ENCODE data around the gene ZC3HAV1.

DNA sequence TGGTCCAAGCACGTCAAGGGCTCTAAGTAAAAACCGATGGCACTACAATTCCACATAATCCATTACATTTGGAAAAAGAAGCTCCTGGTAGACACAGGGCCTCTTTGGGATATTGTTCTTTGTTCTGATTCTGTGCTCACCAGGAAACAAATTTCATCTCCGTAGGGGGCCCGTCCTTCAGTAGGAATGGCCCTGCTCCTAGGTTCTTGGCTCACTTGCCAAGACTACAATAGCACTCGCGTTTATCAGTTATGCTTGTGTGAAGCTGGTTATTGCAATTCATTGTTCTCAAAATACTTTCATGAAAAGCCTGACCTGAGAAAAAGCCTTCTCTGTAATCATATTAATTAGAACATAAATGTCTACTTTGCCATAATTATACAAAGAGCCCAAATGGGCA, 63.4 kb downstream of the ZC3HAV1 start:
- TF ChIP-seq ZNF589 (CRISPR knock-in tag; conservative IDR thresholded peaks at IDR 0.05) (no peak), BHLHE40 (IDR thresholded peaks at IDR 0.05; ENCODE audit: low read length) (no peak), BCL6 (CRISPR knock-in tag; IDR thresholded peaks at IDR 0.05) (no peak), NR2C2 (CRISPR knock-in tag; IDR thresholded peaks at IDR 0.05; ENCODE audit: borderline replicate concordance) (no peak), ZFYVE20 (CRISPR knock-in tag; IDR thresholded peaks at IDR 0.05; ENCODE audit: borderline replicate concordance, low read depth) (no peak), ZNF530 (CRISPR knock-in tag; IDR thresholded peaks at IDR 0.05; ENCODE audit: low read depth) (no peak), MYPOP (CRISPR knock-in tag; IDR thresholded peaks at IDR 0.05) (no peak), RBFOX2 (IDR thresholded peaks at IDR 0.05; ENCODE audit: low read depth, low read length) (no peak), SP1 (IDR thresholded peaks at IDR 0.05) (no peak), SP1 (CRISPR knock-in tag; IDR thresholded peaks at IDR 0.05) (no peak), HMG20A (CRISPR knock-in tag; IDR thresholded peaks at IDR 0.05; ENCODE audit: borderline replicate concordance) (no peak), MAX (IDR thresholded peaks at IDR 0.05) (no peak)
- TF ChIP-seq, protein P1, sequence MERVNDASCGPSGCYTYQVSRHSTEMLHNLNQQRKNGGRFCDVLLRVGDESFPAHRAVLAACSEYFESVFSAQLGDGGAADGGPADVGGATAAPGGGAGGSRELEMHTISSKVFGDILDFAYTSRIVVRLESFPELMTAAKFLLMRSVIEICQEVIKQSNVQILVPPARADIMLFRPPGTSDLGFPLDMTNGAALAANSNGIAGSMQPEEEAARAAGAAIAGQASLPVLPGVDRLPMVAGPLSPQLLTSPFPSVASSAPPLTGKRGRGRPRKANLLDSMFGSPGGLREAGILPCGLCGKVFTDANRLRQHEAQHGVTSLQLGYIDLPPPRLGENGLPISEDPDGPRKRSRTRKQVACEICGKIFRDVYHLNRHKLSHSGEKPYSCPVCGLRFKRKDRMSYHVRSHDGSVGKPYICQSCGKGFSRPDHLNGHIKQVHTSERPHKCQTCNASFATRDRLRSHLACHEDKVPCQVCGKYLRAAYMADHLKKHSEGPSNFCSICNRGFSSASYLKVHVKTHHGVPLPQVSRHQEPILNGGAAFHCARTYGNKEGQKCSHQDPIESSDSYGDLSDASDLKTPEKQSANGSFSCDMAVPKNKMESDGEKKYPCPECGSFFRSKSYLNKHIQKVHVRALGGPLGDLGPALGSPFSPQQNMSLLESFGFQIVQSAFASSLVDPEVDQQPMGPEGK (CRISPR knock-in tag; IDR thresholded peaks at IDR 0.05), result no peak
- TF ChIP-seq, protein P2, sequence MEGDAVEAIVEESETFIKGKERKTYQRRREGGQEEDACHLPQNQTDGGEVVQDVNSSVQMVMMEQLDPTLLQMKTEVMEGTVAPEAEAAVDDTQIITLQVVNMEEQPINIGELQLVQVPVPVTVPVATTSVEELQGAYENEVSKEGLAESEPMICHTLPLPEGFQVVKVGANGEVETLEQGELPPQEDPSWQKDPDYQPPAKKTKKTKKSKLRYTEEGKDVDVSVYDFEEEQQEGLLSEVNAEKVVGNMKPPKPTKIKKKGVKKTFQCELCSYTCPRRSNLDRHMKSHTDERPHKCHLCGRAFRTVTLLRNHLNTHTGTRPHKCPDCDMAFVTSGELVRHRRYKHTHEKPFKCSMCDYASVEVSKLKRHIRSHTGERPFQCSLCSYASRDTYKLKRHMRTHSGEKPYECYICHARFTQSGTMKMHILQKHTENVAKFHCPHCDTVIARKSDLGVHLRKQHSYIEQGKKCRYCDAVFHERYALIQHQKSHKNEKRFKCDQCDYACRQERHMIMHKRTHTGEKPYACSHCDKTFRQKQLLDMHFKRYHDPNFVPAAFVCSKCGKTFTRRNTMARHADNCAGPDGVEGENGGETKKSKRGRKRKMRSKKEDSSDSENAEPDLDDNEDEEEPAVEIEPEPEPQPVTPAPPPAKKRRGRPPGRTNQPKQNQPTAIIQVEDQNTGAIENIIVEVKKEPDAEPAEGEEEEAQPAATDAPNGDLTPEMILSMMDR (CRISPR knock-in tag; IDR thresholded peaks at IDR 0.05), result no peak
